Esophagus muscularis mucosa (tissue), 4 donors: ENCODE results near the gene CYTL1.

Experiments
- EP300 ChIP-seq: sonication (generic); formaldehyde crosslinking; IDR thresholded peaks from one replicate; pipeline ENCODE4 v1.6.1; 2017; ENCODE audit warnings: antibody characterized with exemption
- POLR2A ChIP-seq: fragments of 450-650 bp; IDR thresholded peaks from one replicate; pipeline ENCODE4 v1.6.1; 2017; ENCODE audit warnings: antibody characterized with exemption, moderate library complexity, mild to moderate bottlenecking, low read depth
- POLR2AphosphoS5 ChIP-seq, 2 donors: sonication (generic); formaldehyde crosslinking; IDR thresholded peaks; one replicate each; pipeline ENCODE4 v1.6.1; 2017; ENCODE audit warnings: antibody characterized with exemption in 2 of 2
- TF ChIP-seq, protein P1 (sequence below), 3 experiments: fragments of 200-600 bp in 2 of 3; fragments of 450-650 bp in 1 of 3; sonication (generic) in 2 of 3; IDR thresholded peaks; one replicate each; pipeline ENCODE4 v1.5.1; 2017 to 2019; ENCODE audit warnings: antibody characterized with exemption in 3 of 3, mild to moderate bottlenecking in 2 of 3, moderate library complexity in 1 of 3

- TF ChIP-seq, protein P1, sequence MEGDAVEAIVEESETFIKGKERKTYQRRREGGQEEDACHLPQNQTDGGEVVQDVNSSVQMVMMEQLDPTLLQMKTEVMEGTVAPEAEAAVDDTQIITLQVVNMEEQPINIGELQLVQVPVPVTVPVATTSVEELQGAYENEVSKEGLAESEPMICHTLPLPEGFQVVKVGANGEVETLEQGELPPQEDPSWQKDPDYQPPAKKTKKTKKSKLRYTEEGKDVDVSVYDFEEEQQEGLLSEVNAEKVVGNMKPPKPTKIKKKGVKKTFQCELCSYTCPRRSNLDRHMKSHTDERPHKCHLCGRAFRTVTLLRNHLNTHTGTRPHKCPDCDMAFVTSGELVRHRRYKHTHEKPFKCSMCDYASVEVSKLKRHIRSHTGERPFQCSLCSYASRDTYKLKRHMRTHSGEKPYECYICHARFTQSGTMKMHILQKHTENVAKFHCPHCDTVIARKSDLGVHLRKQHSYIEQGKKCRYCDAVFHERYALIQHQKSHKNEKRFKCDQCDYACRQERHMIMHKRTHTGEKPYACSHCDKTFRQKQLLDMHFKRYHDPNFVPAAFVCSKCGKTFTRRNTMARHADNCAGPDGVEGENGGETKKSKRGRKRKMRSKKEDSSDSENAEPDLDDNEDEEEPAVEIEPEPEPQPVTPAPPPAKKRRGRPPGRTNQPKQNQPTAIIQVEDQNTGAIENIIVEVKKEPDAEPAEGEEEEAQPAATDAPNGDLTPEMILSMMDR (IDR thresholded peaks at IDR 0.05): no peak
- no peak for TF ChIP-seq EP300
- no peak for TF ChIP-seq POLR2A
- no peak for TF ChIP-seq POLR2AphosphoS5 (IDR thresholded peaks at IDR 0.05)
These were observed 44.5 kb downstream of the CYTL1 start for GRCh38 chr4:4974727-4975126.
